Trophoblast cell (in vitro differentiated cells and primary cell): Measurements from ENCODE around the gene KCNS1.

Experiments used
- DNase-seq, 2 donors: peaks; one replicate each; pipeline ENCODE4 v3.0.0-alpha.2; 2016
- H2AFZ ChIP-seq: 2 replicates; pipeline ENCODE4 v1.6.1; 2013; ENCODE audit warnings: low read length, moderate library complexity, mild to moderate bottlenecking; ENCODE audit not compliant: insufficient read depth, poor library complexity
- H2AK5ac ChIP-seq: 2 replicates; pipeline ENCODE4 v1.6.1; 2013; ENCODE audit warnings: mild to moderate bottlenecking, low read length
- H2BK120ac ChIP-seq: 2 replicates; pipeline ENCODE4 v1.6.1; 2013; ENCODE audit warnings: low read length, mild to moderate bottlenecking, moderate library complexity; ENCODE audit not compliant: insufficient read depth, poor library complexity
- H2BK12ac ChIP-seq: 2 replicates; pipeline ENCODE4 v1.6.1; 2013; ENCODE audit warnings: mild to moderate bottlenecking, low read length, moderate library complexity
- H2BK5ac ChIP-seq: 2 replicates; pipeline ENCODE4 v1.6.1; 2013; ENCODE audit warnings: low read length, low read depth, moderate library complexity, mild to moderate bottlenecking; ENCODE audit not compliant: poor library complexity
- H3K14ac ChIP-seq: 2 replicates; pipeline ENCODE4 v1.6.1; 2013; ENCODE audit warnings: mild to moderate bottlenecking, low read length
- H3K18ac ChIP-seq: 2 replicates; pipeline ENCODE4 v1.6.1; 2013; ENCODE audit warnings: mild to moderate bottlenecking, low read length
- H3K23ac ChIP-seq: 2 replicates; pipeline ENCODE4 v1.6.1; 2013; ENCODE audit warnings: low read length
- H3K27ac ChIP-seq: 2 replicates; pipeline ENCODE4 v1.5.1; 2013; ENCODE audit warnings: low read depth, mild to moderate bottlenecking, inconsistent platforms, low read length, moderate library complexity
- H3K27me3 ChIP-seq: 2 replicates; pipeline ENCODE4 v1.6.1; 2013; ENCODE audit warnings: inconsistent platforms, mild to moderate bottlenecking, low read length, moderate library complexity; ENCODE audit not compliant: insufficient read depth
- H3K36me3 ChIP-seq, 2 experiments: 1 replicate in 1 of 2; 2 replicates in 1 of 2; pipeline ENCODE4 v1.6.1; 2013; ENCODE audit warnings: low read length in 2 of 2, mild to moderate bottlenecking in 2 of 2, moderate library complexity in 1 of 2; ENCODE audit not compliant: insufficient read depth in 2 of 2, control insufficient read depth in 1 of 2
- H3K4ac ChIP-seq: 2 replicates; pipeline ENCODE4 v1.6.1; 2013; ENCODE audit warnings: low read depth, mild to moderate bottlenecking, low read length, moderate library complexity
- H3K4me1 ChIP-seq, 2 experiments: 1 replicate in 1 of 2; 2 replicates in 1 of 2; pipeline ENCODE4 v1.6.1; 2013; ENCODE audit warnings: low read length in 2 of 2, mild to moderate bottlenecking in 2 of 2, moderate library complexity in 1 of 2; ENCODE audit not compliant: insufficient read depth in 2 of 2, control insufficient read depth in 1 of 2
- H3K4me2 ChIP-seq: 2 replicates; pipeline ENCODE4 v1.6.1; 2013; ENCODE audit warnings: inconsistent platforms, mild to moderate bottlenecking, low read length, moderate library complexity
- H3K4me3 ChIP-seq: 2 replicates; pipeline ENCODE4 v1.5.1; 2013; ENCODE audit warnings: mild to moderate bottlenecking, low read depth, low read length, inconsistent platforms
- H3K79me1 ChIP-seq: one replicate; pipeline ENCODE4 v1.6.1; 2013; ENCODE audit warnings: low read length
- H3K79me2 ChIP-seq: 2 replicates; pipeline ENCODE4 v1.6.1; 2013; ENCODE audit warnings: low read length, mild to moderate bottlenecking; ENCODE audit not compliant: control insufficient read depth, insufficient read depth, poor library complexity
- H3K9ac ChIP-seq: 2 replicates; pipeline ENCODE4 v1.6.1; 2013; ENCODE audit warnings: mild to moderate bottlenecking, low read length
- H3K9me3 ChIP-seq: 2 replicates; pipeline ENCODE4 v1.6.1; 2013; ENCODE audit warnings: low read depth, mild to moderate bottlenecking, control low read depth, inconsistent platforms, low read length; ENCODE audit not compliant: insufficient read depth
- H4K12ac ChIP-seq: 2 replicates; pipeline ENCODE4 v1.6.1; 2013; ENCODE audit warnings: low read depth, mild to moderate bottlenecking, low read length, moderate library complexity
- H4K8ac ChIP-seq: 2 replicates; pipeline ENCODE4 v1.6.1; 2013; ENCODE audit warnings: low read depth, mild to moderate bottlenecking, low read length, moderate library complexity
- H4K91ac ChIP-seq: one replicate; pipeline ENCODE4 v1.6.1; 2013; ENCODE audit warnings: low read depth, mild to moderate bottlenecking, low read length, moderate library complexity
- WGBS: extraction: QIAGEN DNeasy Blood & Tissue Kit; methylation state at CpG from one replicate; pipeline ENCODE4 v1.1.7; 2013; ENCODE audit warnings: missing lambda C conversion rate; ENCODE audit not compliant: insufficient read length, insufficient coverage; ENCODE audit errors: extremely low coverage; 5-methylcytosine and 5-hydroxymethylcytosine counted together

KCNS1 gene

DNA sequence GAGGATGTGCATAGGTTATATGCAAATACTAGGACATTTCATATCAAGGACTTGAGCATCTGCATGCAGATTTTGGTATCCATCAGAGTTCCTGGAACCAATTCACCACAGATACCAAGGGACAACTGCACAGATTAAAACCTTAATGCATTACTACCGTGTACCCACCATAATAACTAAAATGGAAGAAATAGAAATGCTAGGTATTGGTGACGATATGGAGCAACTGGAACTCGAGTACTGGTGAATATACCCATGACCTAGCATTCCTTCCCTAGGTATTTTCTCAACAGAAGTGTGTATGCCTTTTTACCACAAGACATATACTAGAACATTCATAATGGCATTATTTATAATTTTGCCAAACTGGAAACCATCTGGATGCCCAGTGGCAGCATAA, 18.5 kb downstream of the KCNS1 start:
- Histone ChIP-seq H4K8ac (no peak overlapping the region), H3K14ac (no peak overlapping the region), H3K27ac (no peak overlapping the region), H3K4me1 (peaks cover 3 to 15% of the 10 kb centered on the region in 2 experiments), H3K27me3 (no peaks in the 10 kb centered on the region), H4K12ac (no peak overlapping the region), H3K23ac (no peak overlapping the region), H2AFZ (no peak overlapping the region), H3K4me3 (no peak overlapping the region), H2BK12ac (no peak overlapping the region), H2BK120ac (no peak overlapping the region), H2AK5ac (no peak overlapping the region), H4K91ac (no peak overlapping the region), H3K36me3 (peaks cover 0 to 4% of the 10 kb centered on the region in 2 experiments), H3K18ac (no peak overlapping the region), H3K79me2 (no peaks in the 10 kb centered on the region), H3K9ac (no peak overlapping the region), H3K9me3 (no peaks in the 10 kb centered on the region), H3K4ac (no peak overlapping the region), H2BK5ac (no peak overlapping the region), H3K4me2 (no peak overlapping the region), H3K79me1 (peaks cover 20% of the 10 kb centered on the region)
- no CpG with 5 or more reads among the region's 3 CpGs for WGBS
- DNase-seq: no peak

DNA sequence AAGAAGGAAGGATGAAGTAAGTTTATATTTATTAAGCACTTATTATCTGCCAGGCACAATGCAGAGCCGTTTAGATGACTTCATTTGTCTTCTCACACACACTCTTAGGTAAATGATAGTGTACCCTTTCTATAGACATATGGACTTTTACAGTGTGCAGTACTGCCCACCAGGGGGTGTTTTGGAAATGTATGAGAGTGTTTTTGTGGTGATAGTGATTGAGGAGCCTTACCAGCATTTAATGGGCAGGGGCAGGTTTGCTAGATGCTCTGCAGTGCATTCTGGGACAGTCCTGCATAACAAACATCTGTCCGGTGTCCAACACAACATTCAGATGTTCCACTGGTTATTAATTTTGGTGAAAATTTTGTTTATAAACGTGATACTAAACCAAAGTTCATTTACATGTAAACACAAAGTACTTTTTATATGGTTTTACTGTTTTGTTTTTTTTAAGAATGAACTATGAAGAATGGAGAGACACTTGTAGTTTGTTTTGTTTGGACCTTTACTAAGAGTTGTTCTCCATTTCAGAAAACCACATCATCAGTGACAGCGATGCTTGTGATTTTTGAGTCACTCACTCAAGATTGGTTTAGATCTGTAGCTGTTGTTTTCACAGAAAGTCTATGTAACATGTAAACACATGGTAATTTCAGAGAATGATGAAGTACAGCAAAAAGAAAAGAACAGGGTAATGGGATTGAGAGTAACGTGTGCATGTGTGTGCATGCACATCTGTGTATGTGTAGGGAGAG, 19.9 kb downstream of the KCNS1 start:
- peak; percentile 55 to 64 for DNase-seq
- no CpG with 5 or more reads among the region's 5 CpGs for WGBS

DNA sequence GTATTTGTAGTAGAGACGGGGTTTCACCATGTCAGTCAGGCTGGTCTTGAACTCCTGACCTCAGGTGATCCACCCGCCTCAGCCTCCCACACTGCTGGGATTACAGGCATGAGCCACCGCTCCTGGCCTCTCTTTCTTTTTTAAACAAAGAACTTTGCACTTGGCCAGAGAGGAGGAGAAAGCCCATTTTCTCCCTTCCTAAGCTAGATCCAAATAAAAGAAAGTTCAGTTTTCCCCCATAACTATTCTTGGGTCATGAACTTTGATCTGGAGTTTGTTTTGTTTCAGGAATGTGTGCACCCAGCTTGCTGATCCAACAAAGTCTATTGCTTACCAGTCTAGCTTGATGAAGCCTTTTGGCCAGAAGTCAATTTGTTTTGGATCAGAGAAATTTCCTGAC, 23.4 kb downstream of the KCNS1 start:
- Histone ChIP-seq H3K27ac (no peak overlapping the region), H2BK12ac (no peak overlapping the region), H3K18ac (no peak overlapping the region), H3K9me3 (no peaks in the 10 kb centered on the region), H3K27me3 (no peaks in the 10 kb centered on the region), H3K4me1 (peaks cover 9 to 21% of the 10 kb centered on the region in 2 experiments), H3K9ac (no peak overlapping the region), H2AFZ (no peak overlapping the region), H2BK5ac (no peak overlapping the region), H2BK120ac (no peak overlapping the region), H4K91ac (peak overlapping the region; percentile 23), H3K23ac (no peak overlapping the region), H4K8ac (no peak overlapping the region), H3K14ac (no peak overlapping the region), H3K79me2 (no peaks in the 10 kb centered on the region), H3K79me1 (peaks cover 25% of the 10 kb centered on the region), H3K4ac (no peak overlapping the region), H3K4me3 (no peak overlapping the region), H3K4me2 (no peak overlapping the region), H4K12ac (no peak overlapping the region), H2AK5ac (no peak overlapping the region), H3K36me3 (peaks cover 5 to 10% of the 10 kb centered on the region in 2 experiments)
- WGBS: no CpG with 5 or more reads among the region's 3 CpGs
- no peak for DNase-seq

More for the DNA sequence above, 19.9 kb downstream of the KCNS1 start:
- Histone ChIP-seq H3K23ac (no peak overlapping the region), H3K36me3 (peaks cover 0 to 4% of the 10 kb centered on the region in 2 experiments), H3K4me3 (no peak overlapping the region), H3K79me2 (no peaks in the 10 kb centered on the region), H3K27me3 (no peaks in the 10 kb centered on the region), H4K12ac (no peak overlapping the region), H3K9me3 (no peaks in the 10 kb centered on the region), H2AK5ac (no peak overlapping the region), H3K4me1 (peaks cover 7 to 20% of the 10 kb centered on the region in 2 experiments), H3K4ac (no peak overlapping the region), H4K8ac (no peak overlapping the region), H3K9ac (no peak overlapping the region), H3K4me2 (no peak overlapping the region), H2BK12ac (no peak overlapping the region), H3K27ac (no peak overlapping the region), H3K79me1 (peaks cover 20% of the 10 kb centered on the region), H4K91ac (no peak overlapping the region), H3K18ac (no peak overlapping the region), H2BK5ac (no peak overlapping the region), H2BK120ac (no peak overlapping the region), H3K14ac (no peak overlapping the region), H2AFZ (no peak overlapping the region)

DNA sequence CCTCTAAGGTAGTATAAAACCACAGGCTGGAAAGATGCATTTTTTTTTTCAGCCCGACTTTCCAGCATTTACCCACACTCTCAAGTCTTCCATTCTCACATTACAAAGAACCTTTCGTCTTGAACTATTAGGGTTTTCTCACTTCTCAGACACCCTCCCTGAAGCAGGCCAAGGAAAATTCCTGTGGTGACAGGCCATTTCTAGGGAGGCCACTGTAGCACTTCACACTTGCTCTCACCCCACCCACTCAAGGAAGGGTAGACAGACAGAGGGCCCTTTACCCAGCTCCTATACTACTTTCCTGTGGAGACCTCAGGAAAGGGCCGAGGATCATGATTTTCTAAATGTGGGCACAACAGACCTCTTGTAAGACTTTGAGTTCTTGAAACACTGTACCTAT, 27.7 kb downstream of the KCNS1 start:
- Histone ChIP-seq H3K4me3 (no peak overlapping the region), H2BK5ac (peak overlapping the region; percentile 76), H2BK12ac (peak overlapping the region; percentile 93), H3K79me1 (peaks cover 49% of the 10 kb centered on the region), H4K8ac (peak overlapping the region; percentile 45), H3K4me1 (peaks cover 15 to 34% of the 10 kb centered on the region in 2 experiments), H3K4me2 (no peak overlapping the region), H2AK5ac (peak overlapping the region; percentile 28), H3K4ac (no peak overlapping the region), H4K91ac (peak overlapping the region; percentile 93), H3K14ac (peak overlapping the region; percentile 64), H3K27ac (peak overlapping the region; percentile 7), H3K27me3 (no peaks in the 10 kb centered on the region), H3K18ac (peak overlapping the region; percentile 64), H2BK120ac (peak overlapping the region; percentile 88), H3K9me3 (peaks cover under 1% of the 10 kb centered on the region), H3K79me2 (peaks cover 7% of the 10 kb centered on the region), H3K9ac (no peak overlapping the region), H3K36me3 (peaks cover 5 to 7% of the 10 kb centered on the region in 2 experiments), H4K12ac (no peak overlapping the region), H2AFZ (no peak overlapping the region), H3K23ac (no peak overlapping the region)
- DNase-seq: no peak
- WGBS: no CpG with 5 or more reads among the region's 3 CpGs
